GM21619 (cell line): ENCODE data around the gene ARHGAP5.
"Not testable (repeated sequence)": the region's sequence is repeated elsewhere in the genome, so short reads cannot be mapped to it uniquely, and the experiment has no call there.

Experiments used
- ATAC-seq: cut with Tn5 transposase; IDR thresholded peaks from one replicate; pipeline ENCODE4 v1.9.1; 2021; ENCODE audit not compliant: unreplicated experiment

The ARHGAP5 gene

DNA sequence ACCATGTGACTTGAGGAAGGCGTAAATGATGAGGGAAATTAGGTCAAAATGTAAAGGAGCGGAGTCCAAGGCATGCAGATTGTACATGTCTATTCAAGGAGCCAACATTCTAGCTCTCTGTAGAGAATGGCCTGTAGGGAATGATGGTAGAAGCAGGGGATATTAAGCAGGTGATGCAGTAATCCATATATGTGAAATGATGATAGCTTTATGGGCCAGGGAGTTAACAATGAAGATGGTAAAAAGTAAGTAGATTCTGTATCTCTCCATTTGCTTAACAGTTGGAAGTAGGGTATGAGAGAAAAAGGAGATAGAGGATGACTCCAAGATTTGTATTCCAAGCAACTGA, 33.4 kb downstream of the ARHGAP5 start:
- ATAC-seq = no peak

DNA sequence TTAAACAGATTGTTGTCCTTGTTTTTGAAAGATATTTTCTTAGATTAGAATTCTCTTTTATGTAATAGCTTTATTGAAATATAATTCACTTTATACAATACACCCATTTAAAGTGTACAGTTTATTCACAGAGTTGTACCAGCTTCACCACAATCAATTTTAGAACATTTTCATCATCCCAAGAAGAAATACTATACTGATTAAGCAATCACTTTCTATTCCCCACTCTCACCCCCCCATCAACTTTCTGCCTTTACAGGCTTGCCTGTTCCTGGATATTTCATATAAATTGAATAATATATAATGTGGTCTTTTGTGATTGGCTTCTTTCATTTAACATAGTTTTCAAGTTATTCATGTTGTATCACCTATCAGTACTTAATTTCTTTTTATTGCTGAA, 44.4 kb downstream of the ARHGAP5 start:
- ATAC-seq = no peak

DNA sequence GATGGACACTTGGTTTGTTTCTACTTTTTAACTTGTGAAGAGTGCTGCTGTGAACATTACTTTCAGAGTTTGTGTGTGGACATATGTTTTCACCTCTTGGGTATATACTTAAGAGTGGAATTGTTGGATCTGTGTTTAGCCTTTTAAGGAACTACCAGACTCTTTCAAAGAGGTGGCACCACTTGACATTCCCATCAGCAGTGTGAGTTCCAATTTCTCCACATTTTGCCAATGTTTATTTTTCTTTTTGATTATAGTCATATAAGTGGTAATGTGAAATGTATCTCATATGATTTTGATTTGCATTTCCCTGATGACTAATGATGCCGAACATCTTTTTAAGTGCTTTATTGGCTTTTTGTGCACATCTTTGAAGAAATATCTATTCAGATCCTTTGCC, 44.8 kb downstream of the ARHGAP5 start:
- no peak for ATAC-seq

GRCh38 chr14:32126899-32127730, 50.0 kb downstream of the ARHGAP5 start:
- ATAC-seq = not testable (repeated sequence)

- ATAC-seq = not testable (repeated sequence)
Measured at GRCh38 chr14:32127731-32128654, 50.9 kb downstream of the ARHGAP5 start.

DNA sequence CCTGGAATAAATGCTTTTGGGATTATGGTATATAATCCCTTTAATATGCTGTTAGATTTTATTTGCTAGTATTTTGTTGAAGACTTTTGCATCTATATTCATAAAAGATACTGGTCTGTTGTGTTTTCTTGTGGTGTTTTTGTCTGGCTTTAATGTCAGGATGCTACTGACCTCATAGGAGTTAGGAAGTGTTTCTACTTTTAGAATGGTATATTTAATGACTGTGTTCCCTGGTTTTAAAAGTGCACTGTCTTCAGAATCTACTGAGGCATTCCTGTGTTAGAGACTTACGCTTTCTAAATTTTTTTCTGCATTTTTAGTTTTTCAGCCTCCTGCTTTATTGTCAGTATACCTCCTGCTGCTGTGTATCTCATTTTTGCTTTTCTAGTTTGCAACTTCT, 51.6 kb downstream of the ARHGAP5 start:
- ATAC-seq = no peak

- no peak for ATAC-seq
Measured at GRCh38 chr14:32129124-32129523, 52.0 kb downstream of the ARHGAP5 start.

DNA sequence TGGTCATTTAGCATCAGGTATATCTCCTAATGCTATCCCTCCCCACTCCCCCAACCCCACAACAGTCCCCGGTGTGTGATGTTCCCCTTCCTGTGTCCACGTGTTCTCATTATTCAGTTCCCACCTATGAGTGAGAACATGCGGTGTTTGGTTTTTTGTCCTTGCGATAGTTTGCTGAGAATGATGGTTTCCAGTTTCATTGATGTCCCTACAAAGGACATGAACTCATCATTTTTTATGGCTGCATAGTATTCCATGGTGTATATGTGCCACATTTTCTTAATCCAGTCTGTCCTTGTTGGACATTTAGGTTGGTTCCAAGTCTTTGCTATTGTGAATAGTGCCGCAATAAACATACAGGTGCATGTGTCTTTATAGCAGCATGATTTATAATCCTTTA, 54.6 kb downstream of the ARHGAP5 start:
- not testable (repeated sequence) for ATAC-seq

- ATAC-seq = no peak
Measured at GRCh38 chr14:32134448-32135097, 57.5 kb downstream of the ARHGAP5 start.

DNA sequence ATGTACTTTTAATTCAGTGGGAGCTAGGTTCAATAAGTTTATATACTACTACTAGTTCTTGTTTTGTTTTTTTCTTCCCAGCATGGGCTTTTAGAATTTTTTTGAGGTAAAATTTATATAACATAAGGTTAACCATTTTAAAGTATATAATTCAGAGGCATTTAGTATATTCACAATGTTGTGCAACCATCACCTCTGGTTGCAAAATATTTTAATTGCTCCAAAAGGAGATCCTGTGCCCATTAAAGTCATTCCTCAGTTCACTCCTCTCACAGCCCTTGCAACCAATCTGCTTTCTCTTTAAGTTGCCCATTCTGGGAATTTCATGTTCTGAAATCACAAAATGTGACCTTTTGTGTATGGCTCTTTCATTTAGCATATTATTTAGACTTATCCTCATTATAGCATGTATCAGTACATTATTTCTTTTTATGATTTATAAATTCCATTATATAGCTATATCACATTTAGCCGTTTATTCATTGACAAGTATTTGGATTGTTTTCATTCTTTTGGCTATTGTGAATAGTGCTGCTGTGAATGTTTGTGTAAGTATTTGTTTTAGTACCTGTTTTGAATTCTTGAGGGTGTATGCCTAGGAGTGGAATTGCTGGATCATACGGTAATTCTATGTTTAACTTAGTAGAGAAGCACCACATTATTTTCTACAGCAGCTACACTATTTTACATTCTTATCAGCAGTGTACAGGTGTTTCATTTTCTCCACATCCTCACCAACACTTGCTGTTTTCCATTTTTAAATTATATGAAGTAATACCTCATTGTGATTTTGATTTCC, 59.1 kb downstream of the ARHGAP5 start:
- ATAC-seq = no peak

DNA sequence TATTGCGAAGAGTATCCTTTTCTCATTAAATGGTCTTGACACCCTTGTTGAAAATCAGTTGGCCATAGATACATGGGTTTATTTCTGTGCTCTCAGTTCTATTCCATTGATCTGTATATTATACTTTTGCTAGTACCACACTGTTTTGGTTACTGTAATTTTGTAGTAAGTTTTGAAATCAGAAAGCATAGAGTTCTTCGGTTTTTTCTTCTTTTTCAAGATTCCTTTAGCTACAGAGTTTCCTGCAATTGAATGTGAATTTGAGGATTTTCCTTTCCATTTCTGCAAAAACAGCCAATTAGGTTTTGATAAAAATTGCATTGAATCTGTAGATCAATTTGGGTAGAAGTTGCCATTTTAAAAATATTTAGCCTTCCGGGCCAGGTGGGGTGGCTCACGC, 60.2 kb downstream of the ARHGAP5 start:
- no peak for ATAC-seq

DNA sequence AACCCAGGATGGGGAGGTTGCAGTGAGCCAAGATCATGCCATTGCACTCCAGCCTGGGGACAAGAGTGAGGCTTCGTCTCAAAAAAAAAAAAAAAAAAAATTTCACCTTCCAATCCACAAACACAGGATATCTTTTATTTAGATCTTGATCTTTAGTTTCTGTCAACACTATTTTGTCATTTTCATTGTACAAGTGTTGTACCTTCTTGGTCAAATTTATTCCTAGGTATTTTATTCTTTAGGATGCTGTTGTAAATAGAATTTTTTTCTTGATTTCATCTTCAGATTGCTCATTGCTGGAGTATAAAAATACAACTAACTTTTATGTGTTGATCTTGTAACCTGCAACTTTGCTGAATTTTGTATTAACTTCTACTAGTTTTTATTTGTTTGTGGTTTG, 60.8 kb downstream of the ARHGAP5 start:
- no peak for ATAC-seq

DNA sequence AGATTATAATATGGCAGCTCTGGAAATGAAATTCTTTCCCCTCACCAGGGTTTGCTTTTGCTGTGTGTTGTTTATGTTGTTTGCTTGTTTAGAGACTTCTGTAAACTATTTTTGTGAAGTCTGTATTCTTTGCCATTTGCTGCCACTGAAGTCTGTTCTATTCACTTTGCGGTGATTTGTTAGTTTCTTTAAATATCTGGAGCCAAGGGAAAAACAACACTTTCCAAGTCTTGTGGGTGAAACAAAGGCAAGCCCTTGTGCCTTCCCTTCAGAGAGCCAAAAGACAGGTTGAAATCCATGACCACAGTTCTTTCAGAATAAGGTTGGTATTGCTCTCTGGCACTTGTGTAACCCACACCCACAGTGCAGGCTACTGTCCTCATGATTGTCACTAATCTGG, 65.2 kb downstream of the ARHGAP5 start:
- ATAC-seq = no peak

- no peak for ATAC-seq
Measured at GRCh38 chr14:32142754-32143437, 65.8 kb downstream of the ARHGAP5 start.

DNA sequence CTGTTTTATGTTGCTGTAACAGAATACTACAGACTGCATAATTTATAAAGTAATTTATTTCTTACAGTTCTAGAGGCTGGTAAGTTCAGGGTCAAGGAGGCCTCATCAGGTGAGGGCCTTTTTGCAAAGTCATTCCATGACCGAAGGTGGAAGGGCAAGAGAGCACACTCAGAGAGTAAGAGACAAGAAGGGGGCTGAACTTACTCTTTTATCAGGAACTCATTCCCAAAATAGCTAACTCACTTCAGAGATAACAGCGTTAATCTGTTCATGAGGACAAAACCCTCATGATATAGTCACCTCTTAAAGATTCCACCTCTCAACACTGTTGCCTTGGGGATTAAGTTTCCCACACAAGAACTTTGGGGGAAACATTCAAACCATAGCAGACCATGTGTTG, 73.3 kb downstream of the ARHGAP5 start:
- ATAC-seq = no peak

DNA sequence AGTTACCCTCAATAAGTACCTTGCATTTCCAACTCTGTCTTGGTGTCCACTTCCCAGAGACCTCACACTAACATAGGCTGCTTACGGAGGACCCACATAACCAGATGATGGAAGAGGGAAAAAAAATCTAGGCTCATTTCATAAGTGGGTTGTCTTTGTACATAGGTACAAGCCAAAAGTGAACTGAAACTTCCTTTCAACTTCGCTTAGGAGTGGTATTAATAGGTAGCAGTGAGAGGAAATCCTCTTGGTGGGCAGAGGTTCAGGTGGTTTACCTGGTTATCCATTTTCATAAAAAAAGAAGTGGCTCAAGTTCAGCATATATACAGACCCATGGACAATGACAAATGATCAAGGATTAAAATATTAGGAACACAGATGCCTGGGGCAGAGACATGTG, 88.9 kb downstream of the ARHGAP5 start:
- no peak for ATAC-seq

DNA sequence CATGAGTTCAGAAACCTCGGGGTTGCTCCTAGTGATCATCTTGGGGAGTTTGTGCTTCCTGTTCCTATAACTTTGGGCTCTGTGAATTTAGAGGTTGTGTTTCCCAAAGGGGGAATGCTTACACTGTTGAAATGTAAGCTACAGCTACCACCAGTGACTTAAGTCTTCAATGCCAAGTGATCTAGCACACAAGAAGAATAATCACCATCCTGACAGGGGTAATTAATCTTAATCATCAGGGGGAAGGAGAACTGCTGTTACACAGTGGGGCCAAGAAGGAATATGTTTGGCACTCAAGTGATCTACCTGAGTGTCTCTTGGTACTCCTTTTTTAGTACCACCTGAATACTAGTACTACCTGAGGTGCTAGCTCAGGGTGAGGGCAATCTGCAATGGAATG, 89.8 kb downstream of the ARHGAP5 start:
- ATAC-seq = no peak

DNA sequence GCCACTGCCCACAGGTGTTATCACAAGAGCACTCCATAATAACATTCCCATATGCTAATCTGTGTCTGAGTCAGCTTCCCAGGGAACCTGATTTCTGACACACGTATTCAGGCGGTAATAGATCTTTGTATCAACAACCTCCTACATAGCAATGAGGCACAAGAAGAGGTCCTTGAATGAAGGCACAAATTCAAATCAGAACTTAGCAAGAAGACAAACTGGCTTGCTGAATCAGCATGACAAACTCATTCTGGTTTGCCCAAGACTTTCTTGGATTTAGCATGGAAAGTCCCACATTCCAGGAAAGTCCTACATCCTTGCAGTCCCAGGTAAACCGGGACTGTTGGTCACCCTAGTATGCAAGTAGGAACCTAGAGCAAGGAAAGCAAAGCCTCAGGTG, 90.8 kb downstream of the ARHGAP5 start:
- ATAC-seq = no peak

GRCh38 chr14:32169191-32169590, 92.1 kb downstream of the ARHGAP5 start:
- ATAC-seq = no peak

DNA sequence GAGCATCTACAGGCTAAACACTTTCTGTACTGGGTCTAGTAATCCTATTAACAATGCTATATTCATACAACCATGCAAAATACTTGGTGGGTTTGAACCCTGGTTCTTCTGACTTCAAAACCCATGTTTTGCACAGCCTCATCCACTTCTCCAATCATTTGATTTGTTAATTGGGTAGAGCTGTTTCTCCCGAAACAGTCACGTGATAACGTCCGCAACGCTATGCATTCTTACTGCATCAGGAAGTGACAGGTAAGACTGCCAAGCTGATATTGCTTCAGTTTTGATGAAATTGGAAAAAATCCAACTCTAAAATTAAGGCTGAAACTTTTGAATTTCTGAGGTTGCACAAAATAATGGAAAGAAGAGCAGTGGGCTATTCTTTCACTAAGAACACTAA, 94.4 kb downstream of the ARHGAP5 start:
- ATAC-seq = no peak
